WTC11 (cell line): ENCODE data around the gene TEX261. TPM values are rescaled to one million over a fixed set of nuclear protein-coding genes. Genes with fewer than 3 reads are reported as not detected.

Experiments used
- ATAC-seq: fragments of 200-7000 bp; cut with Tn5 transposase; 2 replicates; pipeline ENCODE4 v1.10.0; 2021; ENCODE audit warnings: mild to moderate bottlenecking, moderate library complexity
- CTCF ChIA-PET: fragments of 300-600 bp; sonication (Branson Sonifier 250); formaldehyde crosslinking; loops from one replicate; lab custom pipeline; 2021; ENCODE audit warnings: antibody characterized with exemption; lab: Charles Lee
- POLR2A ChIA-PET: fragments of 350-600 bp; sonication (Branson Sonifier 250); formaldehyde crosslinking; loops from one replicate; lab custom pipeline; 2021; ENCODE audit warnings: antibody characterized with exemption; lab: Charles Lee
- DNase-seq: peaks from one replicate; pipeline ENCODE4 v3.0.0; 2021; ENCODE audit warnings: low spot score
- H3K27ac Mint-ChIP-seq: 2 replicates; pipeline ENCODE4 v1.8.0; 2021; ENCODE audit warnings: mixed read lengths
- H3K27me3 Mint-ChIP-seq: 2 replicates; pipeline ENCODE4 v1.8.0; 2021; ENCODE audit warnings: low read depth, mild to moderate bottlenecking, moderate library complexity, mixed read lengths
- H3K36me3 Mint-ChIP-seq: 2 replicates; pipeline ENCODE4 v1.8.0; 2021; ENCODE audit warnings: mixed read lengths
- H3K4me1 Mint-ChIP-seq: 2 replicates; pipeline ENCODE4 v1.8.0; 2022; ENCODE audit warnings: mixed read lengths
- H3K4me3 Mint-ChIP-seq: 2 replicates; pipeline ENCODE4 v1.8.0; 2021; ENCODE audit warnings: mild to moderate bottlenecking, moderate library complexity, mixed read lengths
- H3K9me3 Mint-ChIP-seq: 2 replicates; pipeline ENCODE4 v1.8.0; 2021; ENCODE audit warnings: mixed read lengths
- E2F5 ChIP-seq: sonication (generic); formaldehyde crosslinking; IDR thresholded peaks from 2 replicates; pipeline ENCODE4 v1.8.1; 2022; ENCODE audit warnings: mild to moderate bottlenecking, moderate library complexity, missing genetic modification reagents
- EMX1 ChIP-seq: fragments of 250-450 bp; sonication (Bioruptor Pico); IDR thresholded peaks from 2 replicates; pipeline ENCODE4 v1.8.0; 2021; ENCODE audit warnings: mild to moderate bottlenecking
- ESRRA ChIP-seq: sonication (generic); formaldehyde crosslinking; IDR thresholded peaks from 2 replicates; pipeline ENCODE4 v1.8.1; 2022; ENCODE audit warnings: mild to moderate bottlenecking, missing genetic modification reagents, borderline replicate concordance
- ETV6 ChIP-seq: sonication (generic); formaldehyde crosslinking; IDR thresholded peaks from 2 replicates; pipeline ENCODE4 v1.8.1; 2022; ENCODE audit warnings: mild to moderate bottlenecking, missing genetic modification reagents
- FOXP1 ChIP-seq: sonication (generic); formaldehyde crosslinking; IDR thresholded peaks from 2 replicates; pipeline ENCODE4 v1.8.0; 2022; ENCODE audit warnings: missing genetic modification reagents, mild to moderate bottlenecking, moderate library complexity, borderline replicate concordance
- GABPB1 ChIP-seq: sonication (generic); formaldehyde crosslinking; IDR thresholded peaks from 2 replicates; pipeline ENCODE4 v1.8.1; 2023; ENCODE audit warnings: mild to moderate bottlenecking, missing genetic modification reagents
- GRHL2 ChIP-seq: fragments of 250-450 bp; sonication (Bioruptor Pico); IDR thresholded peaks from 2 replicates; pipeline ENCODE4 v1.8.0; 2022; ENCODE audit warnings: mild to moderate bottlenecking, moderate library complexity; ENCODE audit not compliant: insufficient replicate concordance, severe bottlenecking
- HMGA2 ChIP-seq: fragments of 250-450 bp; sonication (Bioruptor Pico); IDR thresholded peaks from 2 replicates; pipeline ENCODE4 v1.4.0; 2021; ENCODE audit warnings: mild to moderate bottlenecking, moderate library complexity
- KAT7 ChIP-seq: sonication (generic); formaldehyde crosslinking; IDR thresholded peaks from 2 replicates; pipeline ENCODE4 v1.8.1; 2023; ENCODE audit warnings: missing genetic modification reagents, mild to moderate bottlenecking, borderline replicate concordance
- MYBL2 ChIP-seq: sonication (generic); formaldehyde crosslinking; IDR thresholded peaks from 2 replicates; pipeline ENCODE4 v1.8.1; 2023; ENCODE audit warnings: mild to moderate bottlenecking, moderate library complexity, missing genetic modification reagents
- NFATC4 ChIP-seq: fragments of 250-450 bp; sonication (Bioruptor Pico); IDR thresholded peaks from 2 replicates; pipeline ENCODE4 v1.9.0; 2021; ENCODE audit warnings: mild to moderate bottlenecking
- NR1H2 ChIP-seq: sonication (generic); formaldehyde crosslinking; IDR thresholded peaks from 2 replicates; pipeline ENCODE4 v1.9.0; 2021; ENCODE audit warnings: mild to moderate bottlenecking, moderate library complexity, missing genetic modification reagents
- SMAD4 ChIP-seq: sonication (generic); formaldehyde crosslinking; IDR thresholded peaks from 2 replicates; pipeline ENCODE4 v1.8.0; 2022; ENCODE audit warnings: mild to moderate bottlenecking, missing genetic modification reagents
- STAT6 ChIP-seq: sonication (generic); formaldehyde crosslinking; conservative IDR thresholded peaks from 2 replicates; pipeline ENCODE4 v1.8.1; 2023; ENCODE audit warnings: mild to moderate bottlenecking, low read depth, missing genetic modification reagents, moderate library complexity
- TEAD1 ChIP-seq: sonication (generic); formaldehyde crosslinking; IDR thresholded peaks from 2 replicates; pipeline ENCODE4 v1.8.0; 2022; ENCODE audit warnings: mild to moderate bottlenecking, missing genetic modification reagents
- TEAD4 ChIP-seq: sonication (generic); formaldehyde crosslinking; IDR thresholded peaks from 2 replicates; pipeline ENCODE4 v1.8.0; 2022; ENCODE audit warnings: mild to moderate bottlenecking, missing genetic modification reagents
- ZBTB43 ChIP-seq: sonication (generic); formaldehyde crosslinking; IDR thresholded peaks from 2 replicates; pipeline ENCODE4 v1.8.1; 2023; ENCODE audit warnings: mild to moderate bottlenecking, missing genetic modification reagents
- ZNF232 ChIP-seq: sonication (generic); formaldehyde crosslinking; IDR thresholded peaks from 2 replicates; pipeline ENCODE4 v1.8.0; 2022; ENCODE audit warnings: mild to moderate bottlenecking, missing genetic modification reagents
- ZNF263 ChIP-seq: sonication (generic); formaldehyde crosslinking; IDR thresholded peaks from 2 replicates; pipeline ENCODE4 v1.8.1; 2022; ENCODE audit warnings: low read depth, mild to moderate bottlenecking, moderate library complexity, missing genetic modification reagents
- ZNF425 ChIP-seq: fragments of 250-450 bp; sonication (Bioruptor Pico); conservative IDR thresholded peaks from 2 replicates; pipeline ENCODE4 v1.9.0; 2021; ENCODE audit warnings: mild to moderate bottlenecking
- ZNF512 ChIP-seq: sonication (generic); formaldehyde crosslinking; IDR thresholded peaks from 2 replicates; pipeline ENCODE4 v1.8.1; 2022; ENCODE audit warnings: missing genetic modification reagents, borderline replicate concordance
- total RNA-seq: library from RNA; stranded (reverse); gene quantifications from 3 replicates; pipeline ENCODE4 v1.2.3, GENCODE V29; 2021
- TF ChIP-seq, protein P1 (sequence below): sonication (generic); formaldehyde crosslinking; IDR thresholded peaks from 2 replicates; pipeline ENCODE4 v1.8.1; 2023; ENCODE audit warnings: mild to moderate bottlenecking, moderate library complexity, missing genetic modification reagents
- TF ChIP-seq, protein P2 (sequence below): sonication (generic); formaldehyde crosslinking; IDR thresholded peaks from 2 replicates; pipeline ENCODE4 v1.8.1; 2022; ENCODE audit warnings: mild to moderate bottlenecking, missing genetic modification reagents, moderate library complexity, borderline replicate concordance

Gene TEX261
- total RNA-seq, 1 experiment from 2014 or later: 18.3 TPM

GRCh38 chr2:70983506-70984227 is 11.0 kb downstream of the TEX261 start:
- ATAC-seq (no peak), DNase-seq (no peak)
- TF ChIP-seq, protein P1, sequence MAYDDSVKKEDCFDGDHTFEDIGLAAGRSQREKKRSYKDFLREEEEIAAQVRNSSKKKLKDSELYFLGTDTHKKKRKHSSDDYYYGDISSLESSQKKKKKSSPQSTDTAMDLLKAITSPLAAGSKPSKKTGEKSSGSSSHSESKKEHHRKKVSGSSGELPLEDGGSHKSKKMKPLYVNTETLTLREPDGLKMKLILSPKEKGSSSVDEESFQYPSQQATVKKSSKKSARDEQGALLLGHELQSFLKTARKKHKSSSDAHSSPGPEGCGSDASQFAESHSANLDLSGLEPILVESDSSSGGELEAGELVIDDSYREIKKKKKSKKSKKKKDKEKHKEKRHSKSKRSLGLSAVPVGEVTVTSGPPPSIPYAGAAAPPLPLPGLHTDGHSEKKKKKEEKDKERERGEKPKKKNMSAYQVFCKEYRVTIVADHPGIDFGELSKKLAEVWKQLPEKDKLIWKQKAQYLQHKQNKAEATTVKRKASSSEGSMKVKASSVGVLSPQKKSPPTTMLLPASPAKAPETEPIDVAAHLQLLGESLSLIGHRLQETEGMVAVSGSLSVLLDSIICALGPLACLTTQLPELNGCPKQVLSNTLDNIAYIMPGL: no peak
- no peak for TF ChIP-seq ESRRA (CRISPR knock-in tag)
- no peak for TF ChIP-seq GRHL2 (CRISPR knock-in tag)
- no peak for TF ChIP-seq ZBTB43 (CRISPR knock-in tag)
- TF ChIP-seq TEAD1 (CRISPR knock-in tag): no peak
- no peak for TF ChIP-seq KAT7 (CRISPR knock-in tag)
- TF ChIP-seq, protein P2, sequence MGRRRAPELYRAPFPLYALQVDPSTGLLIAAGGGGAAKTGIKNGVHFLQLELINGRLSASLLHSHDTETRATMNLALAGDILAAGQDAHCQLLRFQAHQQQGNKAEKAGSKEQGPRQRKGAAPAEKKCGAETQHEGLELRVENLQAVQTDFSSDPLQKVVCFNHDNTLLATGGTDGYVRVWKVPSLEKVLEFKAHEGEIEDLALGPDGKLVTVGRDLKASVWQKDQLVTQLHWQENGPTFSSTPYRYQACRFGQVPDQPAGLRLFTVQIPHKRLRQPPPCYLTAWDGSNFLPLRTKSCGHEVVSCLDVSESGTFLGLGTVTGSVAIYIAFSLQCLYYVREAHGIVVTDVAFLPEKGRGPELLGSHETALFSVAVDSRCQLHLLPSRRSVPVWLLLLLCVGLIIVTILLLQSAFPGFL (CRISPR knock-in tag): no peak
- peaks cover 21% of the 10 kb centered on the region for H3K27me3 Mint-ChIP-seq
- peaks cover 8% of the 10 kb centered on the region for H3K4me1 Mint-ChIP-seq
- H3K9me3 Mint-ChIP-seq: no peaks in the 10 kb centered on the region
- H3K36me3 Mint-ChIP-seq: peaks cover 11% of the 10 kb centered on the region
- no peak overlapping the region for H3K27ac Mint-ChIP-seq
- ChIA-PET POLR2A (no interaction called here), CTCF (interaction anchor here (0.7 to 4.9 kb wide), 25 partner anchors 9 to 195 kb away, joined by 3 to 68 read pairs (median 5); partner anchors contain the start of genes ATP6V1B1, MCEE, MPHOSPH10 and NAGK)
- no peak overlapping the region for H3K4me3 Mint-ChIP-seq

DNA sequence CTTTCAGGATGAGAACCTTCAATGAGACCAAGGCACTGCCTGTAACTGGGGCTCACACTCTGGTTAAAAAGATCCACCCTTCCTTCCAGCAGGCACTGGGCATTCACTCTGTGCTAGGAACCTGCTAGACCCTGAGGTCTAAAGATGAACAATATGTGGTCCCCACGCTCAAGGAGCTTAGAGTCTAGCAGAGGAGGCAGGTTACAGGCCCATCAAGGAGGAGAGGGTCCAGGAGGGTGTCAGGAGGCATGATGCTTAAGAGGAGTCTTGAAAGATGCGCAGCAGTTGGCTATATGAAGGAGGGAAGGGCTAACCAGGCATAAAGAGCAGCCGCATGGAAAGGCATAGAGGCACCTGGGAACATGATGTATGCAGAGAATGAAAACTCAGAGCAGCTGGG is 11.7 kb downstream of the TEX261 start:
- no peak overlapping the region for H3K4me3 Mint-ChIP-seq
- peaks cover 25% of the 10 kb centered on the region for H3K27me3 Mint-ChIP-seq
- no peak overlapping the region for H3K27ac Mint-ChIP-seq
- ATAC-seq: no peak
- peaks cover 8% of the 10 kb centered on the region; the same call in 1 of the 2 replicates for H3K36me3 Mint-ChIP-seq
- ChIA-PET CTCF (interaction anchor here (0.7 to 4.9 kb wide), 6 partner anchors 9 to 86 kb away, joined by 3 to 68 read pairs (median 4); partner anchors contain the start of gene NAGK), POLR2A (no interaction called here)
- DNase-seq: no peak
- peaks cover 10% of the 10 kb centered on the region for H3K4me1 Mint-ChIP-seq
- no peaks in the 10 kb centered on the region for H3K9me3 Mint-ChIP-seq
- TF ChIP-seq ZNF232 (CRISPR knock-in tag) (no peak), NFATC4 (CRISPR knock-in tag) (no peak), NR1H2 (no peak), TEAD1 (CRISPR knock-in tag) (no peak), STAT6 (CRISPR knock-in tag) (no peak), E2F5 (CRISPR knock-in tag) (no peak), SMAD4 (CRISPR knock-in tag) (no peak), FOXP1 (CRISPR knock-in tag) (no peak), ZNF512 (CRISPR knock-in tag) (no peak), ZNF425 (CRISPR knock-in tag) (no peak), TEAD4 (CRISPR knock-in tag) (no peak), GABPB1 (CRISPR knock-in tag) (no peak), EMX1 (CRISPR knock-in tag) (no peak), HMGA2 (CRISPR knock-in tag) (no peak), ETV6 (CRISPR knock-in tag) (no peak), ZNF263 (no peak), ESRRA (CRISPR knock-in tag) (no peak), MYBL2 (CRISPR knock-in tag) (no peak)
